ACC112 (cell line): ENCODE data around the gene ADGRD1.

Experiments used
- H2AFZ ChIP-seq: fragments of 200-600 bp; sonication (generic); one replicate; pipeline ENCODE4 v1.6.0; 2017; ENCODE audit warnings: antibody characterized with exemption, low read length; ENCODE audit not compliant: unreplicated experiment
- H3K27ac ChIP-seq: fragments of 200-600 bp; sonication (generic); 2 replicates; pipeline ENCODE4 v1.5.1; 2014; ENCODE audit warnings: low read depth, mild to moderate bottlenecking, antibody characterized with exemption, low read length, moderate library complexity
- H3K27me3 ChIP-seq: fragments of 200-600 bp; sonication (generic); 2 replicates; pipeline ENCODE4 v1.6.1; 2014; ENCODE audit warnings: mild to moderate bottlenecking, antibody characterized with exemption, low read length, moderate library complexity, mixed read lengths; ENCODE audit not compliant: insufficient read depth
- H3K36me3 ChIP-seq: fragments of 200-600 bp; sonication (generic); 2 replicates; pipeline ENCODE4 v1.6.1; 2016; ENCODE audit warnings: mild to moderate bottlenecking, antibody characterized with exemption, low read length, moderate library complexity, mixed read lengths; ENCODE audit not compliant: insufficient read depth
- H3K4me1 ChIP-seq: fragments of 200-600 bp; sonication (generic); one replicate; pipeline ENCODE4 v1.6.1; 2016; ENCODE audit warnings: low read length, mixed read lengths; ENCODE audit not compliant: insufficient read depth, unreplicated experiment, control insufficient read depth
- H3K4me3 ChIP-seq: fragments of 200-600 bp; sonication (generic); 2 replicates; pipeline ENCODE4 v1.5.1; 2014; ENCODE audit warnings: mild to moderate bottlenecking, low read depth, low read length
- H3K79me2 ChIP-seq: fragments of 200-600 bp; sonication (generic); one replicate; pipeline ENCODE4 v1.6.0; 2016; ENCODE audit warnings: low read length; ENCODE audit not compliant: control insufficient read depth, unreplicated experiment, insufficient read depth

The ADGRD1 gene

GRCh38 chr12:131153016-131153415 is 199.3 kb downstream of the ADGRD1 start:
- Histone ChIP-seq H3K27me3 (no peaks in the 10 kb centered on the region), H3K27ac (no peak overlapping the region)

GRCh38 chr12:131153956-131154355 is 200.2 kb downstream of the ADGRD1 start:
- Histone ChIP-seq H3K27ac (no peak overlapping the region), H3K27me3 (no peaks in the 10 kb centered on the region), H3K4me3 (no peak overlapping the region), H3K79me2 (no peaks in the 10 kb centered on the region), H3K36me3 (no peaks in the 10 kb centered on the region), H2AFZ (no peak overlapping the region), H3K4me1 (no peaks in the 10 kb centered on the region)

More at GRCh38 chr12:131153016-131153415, 199.3 kb downstream of the ADGRD1 start:
- Histone ChIP-seq H3K4me1 (no peaks in the 10 kb centered on the region), H2AFZ (no peak overlapping the region), H3K79me2 (no peaks in the 10 kb centered on the region), H3K36me3 (no peaks in the 10 kb centered on the region), H3K4me3 (no peak overlapping the region)

GRCh38 chr12:131155131-131155530 is 201.4 kb downstream of the ADGRD1 start:
- no peak overlapping the region for H3K27ac ChIP-seq

GRCh38 chr12:131157743-131158142 is 204.0 kb downstream of the ADGRD1 start:
- H3K4me1 ChIP-seq, result no peaks in the 10 kb centered on the region
- H3K4me3 ChIP-seq, result no peak overlapping the region
- H2AFZ ChIP-seq, result no peak overlapping the region
- H3K79me2 ChIP-seq, result no peaks in the 10 kb centered on the region
- H3K36me3 ChIP-seq, result no peaks in the 10 kb centered on the region
- no peak overlapping the region for H3K27ac ChIP-seq
- no peaks in the 10 kb centered on the region for H3K27me3 ChIP-seq

More at GRCh38 chr12:131155131-131155530, 201.4 kb downstream of the ADGRD1 start:
- no peak overlapping the region for H3K4me3 ChIP-seq
- H3K79me2 ChIP-seq, result no peaks in the 10 kb centered on the region
- H2AFZ ChIP-seq, result no peak overlapping the region
- no peaks in the 10 kb centered on the region for H3K4me1 ChIP-seq
- H3K27me3 ChIP-seq, result no peaks in the 10 kb centered on the region
- H3K36me3 ChIP-seq, result no peaks in the 10 kb centered on the region

- Histone ChIP-seq H3K27ac (no peak overlapping the region), H3K27me3 (no peaks in the 10 kb centered on the region), H3K4me3 (no peak overlapping the region), H2AFZ (no peak overlapping the region), H3K36me3 (no peaks in the 10 kb centered on the region), H3K79me2 (no peaks in the 10 kb centered on the region), H3K4me1 (no peaks in the 10 kb centered on the region)
Observed at GRCh38 chr12:131159660-131160059, 206.0 kb downstream of the ADGRD1 start.

- H3K4me1 ChIP-seq, result no peaks in the 10 kb centered on the region
Observed at GRCh38 chr12:131162113-131162512, 208.4 kb downstream of the ADGRD1 start.

GRCh38 chr12:131163189-131163738 is 209.6 kb downstream of the ADGRD1 start:
- Histone ChIP-seq H3K4me1 (no peaks in the 10 kb centered on the region), H3K27me3 (no peaks in the 10 kb centered on the region), H2AFZ (no peak overlapping the region), H3K79me2 (no peaks in the 10 kb centered on the region), H3K36me3 (no peaks in the 10 kb centered on the region), H3K27ac (no peak overlapping the region), H3K4me3 (no peak overlapping the region)

More at GRCh38 chr12:131162113-131162512, 208.4 kb downstream of the ADGRD1 start:
- Histone ChIP-seq H3K27ac (no peak overlapping the region), H3K36me3 (no peaks in the 10 kb centered on the region), H3K4me3 (no peak overlapping the region), H3K27me3 (no peaks in the 10 kb centered on the region), H3K79me2 (no peaks in the 10 kb centered on the region), H2AFZ (no peak overlapping the region)

- H3K27me3 ChIP-seq, result no peaks in the 10 kb centered on the region
- H3K4me3 ChIP-seq, result no peak overlapping the region
- H3K4me1 ChIP-seq, result no peaks in the 10 kb centered on the region
- H3K36me3 ChIP-seq, result no peaks in the 10 kb centered on the region
- no peak overlapping the region for H3K27ac ChIP-seq
- H2AFZ ChIP-seq, result no peak overlapping the region
- H3K79me2 ChIP-seq, result no peaks in the 10 kb centered on the region
Observed at GRCh38 chr12:131164096-131164872, 210.6 kb downstream of the ADGRD1 start.

- no peaks in the 10 kb centered on the region for H3K27me3 ChIP-seq
- no peaks in the 10 kb centered on the region for H3K36me3 ChIP-seq
- no peak overlapping the region for H3K4me3 ChIP-seq
- H3K79me2 ChIP-seq, result no peaks in the 10 kb centered on the region
- H3K27ac ChIP-seq, result no peak overlapping the region
- no peaks in the 10 kb centered on the region for H3K4me1 ChIP-seq
- no peak overlapping the region for H2AFZ ChIP-seq
Observed at GRCh38 chr12:131166717-131167116, 213.0 kb downstream of the ADGRD1 start.

- Histone ChIP-seq H3K36me3 (no peaks in the 10 kb centered on the region), H3K4me1 (no peaks in the 10 kb centered on the region), H3K4me3 (no peak overlapping the region), H3K27ac (no peak overlapping the region), H2AFZ (no peak overlapping the region), H3K27me3 (no peaks in the 10 kb centered on the region), H3K79me2 (no peaks in the 10 kb centered on the region)
Observed at GRCh38 chr12:131167334-131167733, 213.6 kb downstream of the ADGRD1 start.

GRCh38 chr12:131171029-131171428 is 217.3 kb downstream of the ADGRD1 start:
- no peaks in the 10 kb centered on the region for H3K4me1 ChIP-seq
- H3K27ac ChIP-seq, result no peak overlapping the region
- no peak overlapping the region for H3K4me3 ChIP-seq
- H3K27me3 ChIP-seq, result no peaks in the 10 kb centered on the region
- no peaks in the 10 kb centered on the region for H3K36me3 ChIP-seq
- no peak overlapping the region for H2AFZ ChIP-seq
- no peaks in the 10 kb centered on the region for H3K79me2 ChIP-seq
